ENCODE results near the gene CUL3.
"Not testable (repeated sequence)": the region's sequence is repeated elsewhere in the genome, so short reads cannot be mapped to it uniquely, and the experiment has no call there.

CUL3 gene

GRCh38 chr2:224585211-224586088 is at the start of gene CUL3:
Gene CUL3 (minus strand): TSS chr2:224585363. CDS start chr2:224585009, 354 bp downstream.
- DNase-seq: peak; percentile 94 to 97

- no peak for DNase-seq
These were observed 45.7 kb upstream of the CUL3 start for GRCh38 chr2:224630659-224631550.

- no peak for DNase-seq
These were observed 43.3 kb upstream of the CUL3 start for GRCh38 chr2:224628416-224628815.

- no peak for DNase-seq
These were observed 41.6 kb upstream of the CUL3 start for GRCh38 chr2:224626735-224627134.

- no peak for DNase-seq
These were observed 28.6 kb upstream of the CUL3 start for GRCh38 chr2:224613543-224614286.

GRCh38 chr2:224612578-224612977 is 27.4 kb upstream of the CUL3 start:
- DNase-seq: no peak

- no peak for DNase-seq
These were observed 26.8 kb upstream of the CUL3 start for GRCh38 chr2:224611938-224612337.

GRCh38 chr2:224608104-224608503 is 22.9 kb upstream of the CUL3 start:
- peak; percentile 49 to 66 for DNase-seq

- DNase-seq: not testable (repeated sequence)
These were observed 18.8 kb upstream of the CUL3 start for GRCh38 chr2:224603746-224604500.

GRCh38 chr2:224602778-224603375 is 17.7 kb upstream of the CUL3 start:
- DNase-seq: not testable (repeated sequence)

- DNase-seq: no peak
These were observed 16.8 kb upstream of the CUL3 start for GRCh38 chr2:224601923-224602322.

GRCh38 chr2:224598678-224599077 is 13.5 kb upstream of the CUL3 start:
- no peak for DNase-seq

GRCh38 chr2:224596289-224596688 is 11.1 kb upstream of the CUL3 start:
- no peak for DNase-seq

- DNase-seq: no peak
These were observed 10.4 kb upstream of the CUL3 start for GRCh38 chr2:224595518-224595917.

- DNase-seq: no peak
These were observed 9.7 kb upstream of the CUL3 start for GRCh38 chr2:224594840-224595239.

- no peak for DNase-seq
These were observed 6.1 kb upstream of the CUL3 start for GRCh38 chr2:224591220-224591619.

- DNase-seq: no peak
These were observed 1.0 kb upstream of the CUL3 start for GRCh38 chr2:224586127-224586695.

- DNase-seq: peak; percentile 32 to 33
These were observed 365 bp downstream of the CUL3 start for GRCh38 chr2:224584785-224585210.

GRCh38 chr2:224584111-224584784 is 915 bp downstream of the CUL3 start:
- DNase-seq: peak in 1 of 2 experiments; percentile 5

GRCh38 chr2:224583033-224583432 is 2.1 kb downstream of the CUL3 start:
- not testable (repeated sequence) for DNase-seq

- no peak for DNase-seq
These were observed 4.9 kb downstream of the CUL3 start for GRCh38 chr2:224580248-224580647.

Data from SHP77 (cell line).